AG10803 (cell line): ENCODE data around the gene ZNF749.

ENCODE experiments used
- DNase-seq: peaks from one replicate; pipeline ENCODE4 v3.0.0; 2010; ENCODE audit warnings: low read depth
- H3K4me3 ChIP-seq: 2 replicates; pipeline ENCODE4 v1.5.1; 2011; ENCODE audit warnings: mild to moderate bottlenecking, low read length, control low read depth
- CTCF ChIP-seq: conservative IDR thresholded peaks from 2 replicates; pipeline ENCODE4 v1.5.1; 2011; ENCODE audit warnings: mild to moderate bottlenecking, low read length, control low read depth, inconsistent platforms

ZNF749 gene

GRCh38 chr19:57466489-57466888 lies 31.4 kb downstream of the ZNF749 start:
- no peak for TF ChIP-seq CTCF
- H3K4me3 ChIP-seq, result no peak overlapping the region
- no peak for DNase-seq

GRCh38 chr19:57473646-57474045 lies 38.5 kb downstream of the ZNF749 start:
- TF ChIP-seq CTCF, result no peak
- H3K4me3 ChIP-seq, result no peak overlapping the region
- DNase-seq, result no peak

GRCh38 chr19:57477191-57478008 lies 42.3 kb downstream of the ZNF749 start, which contains the start of gene ZNF772:
Gene ZNF772, minus strand, starts transcription at chr19:57477566. Its CDS starts 257 bp downstream, at chr19:57477309.
- H3K4me3 ChIP-seq, result peak within 1 kb of the TSS; percentile 94
- DNase-seq, result peak; percentile 92
- peak; percentile 68 for TF ChIP-seq CTCF

GRCh38 chr19:57487477-57488298 lies 52.6 kb downstream of the ZNF749 start, which contains the start of gene ZNF419:
Gene ZNF419, plus strand, starts transcription at chr19:57487750. Its CDS starts 201 bp downstream, at chr19:57487951.
- peak; percentile 14; the same call in 1 of the 2 replicates for TF ChIP-seq CTCF
- DNase-seq, result peak; percentile 81
- peak within 1 kb of the TSS; percentile 92 for H3K4me3 ChIP-seq

GRCh38 chr19:57488299-57488644 lies 53.1 kb downstream of the ZNF749 start:
- DNase-seq, result peak; percentile 49
- peak overlapping the region; percentile 62 for H3K4me3 ChIP-seq
